Neural progenitor cell (in vitro differentiated cells): ENCODE results near the gene POC1A.

ENCODE experiments used
- CTCF ChIP-seq: fragments of 200-600 bp; sonication (generic); IDR thresholded peaks from 2 replicates; pipeline ENCODE4 v1.5.1; 2017; ENCODE audit warnings: antibody characterized with exemption, mild to moderate bottlenecking
- EZH2 ChIP-seq: fragments of 200-600 bp; sonication (generic); IDR thresholded peaks from 2 replicates; pipeline ENCODE4 v1.6.1; 2017; ENCODE audit warnings: antibody characterized with exemption, mild to moderate bottlenecking, moderate library complexity

- TF ChIP-seq CTCF, result no peak
- no peak for TF ChIP-seq EZH2
Observed at GRCh38 chr3:52188556-52188955, 34.3 kb upstream of the POC1A start.
